GM21576 (cell line): ENCODE measurements around the gene TLK1.

Experiments used
- ATAC-seq: cut with Tn5 transposase; IDR thresholded peaks from one replicate; pipeline ENCODE4 v1.9.1; 2021; ENCODE audit warnings: mild to moderate bottlenecking, moderate library complexity; ENCODE audit not compliant: unreplicated experiment

Gene TLK1

GRCh38 chr2:171013851-171014250 is 146.8 kb downstream of the TLK1 start:
- no peak for ATAC-seq

GRCh38 chr2:171009386-171009785 is 151.3 kb downstream of the TLK1 start:
- ATAC-seq = no peak

GRCh38 chr2:171008550-171009205 is 152.0 kb downstream of the TLK1 start:
- no peak for ATAC-seq

GRCh38 chr2:171004833-171005232 is 155.9 kb downstream of the TLK1 start:
- ATAC-seq = no peak

GRCh38 chr2:171004363-171004762 is 156.3 kb downstream of the TLK1 start:
- ATAC-seq = no peak

- no peak for ATAC-seq
Measured at GRCh38 chr2:170999654-171000053, 161.0 kb downstream of the TLK1 start.

GRCh38 chr2:170997893-170998597 is 162.6 kb downstream of the TLK1 start:
- no peak for ATAC-seq

- ATAC-seq = no peak
Measured at GRCh38 chr2:170996316-170996715, 164.4 kb downstream of the TLK1 start.

GRCh38 chr2:170991398-170992182 is 169.1 kb downstream of the TLK1 start:
- ATAC-seq = no peak

- ATAC-seq = no peak
Measured at GRCh38 chr2:170986566-170987258, 174.0 kb downstream of the TLK1 start.

- no peak for ATAC-seq
Measured at GRCh38 chr2:170985407-170985806, 175.3 kb downstream of the TLK1 start.

- no peak for ATAC-seq
Measured at GRCh38 chr2:170984079-170984478, 176.6 kb downstream of the TLK1 start.

GRCh38 chr2:170975943-170976270 is 184.8 kb downstream of the TLK1 start:
- no peak for ATAC-seq

GRCh38 chr2:170975127-170975942 is 185.4 kb downstream of the TLK1 start:
- ATAC-seq = no peak

GRCh38 chr2:170974304-170974993 is 186.2 kb downstream of the TLK1 start:
- ATAC-seq = no peak

GRCh38 chr2:170973492-170974303 is 187.0 kb downstream of the TLK1 start:
- ATAC-seq = peak; percentile 94

GRCh38 chr2:170973225-170973491 is 187.5 kb downstream of the TLK1 start:
- no peak for ATAC-seq

- no peak for ATAC-seq
Measured at GRCh38 chr2:170972296-170973224, 188.1 kb downstream of the TLK1 start.
